HUES64 (cell line): ENCODE data around the gene CDC42BPA.

Experiments used
- H3K27ac ChIP-seq: 2 replicates; pipeline ENCODE4 v1.7.0; 2013; ENCODE audit warnings: low read depth, low read length, inconsistent platforms
- H3K27me3 ChIP-seq: 2 replicates; pipeline ENCODE4 v1.6.1; 2013; ENCODE audit warnings: mild to moderate bottlenecking, low read length; ENCODE audit not compliant: insufficient read depth
- H3K36me3 ChIP-seq: 2 replicates; pipeline ENCODE4 v1.6.1; 2013; ENCODE audit warnings: mild to moderate bottlenecking, low read length; ENCODE audit not compliant: insufficient read depth
- H3K4me1 ChIP-seq: 2 replicates; pipeline ENCODE4 v1.6.1; 2013; ENCODE audit warnings: mild to moderate bottlenecking, low read length, moderate library complexity; ENCODE audit not compliant: insufficient read depth
- H3K4me3 ChIP-seq: 2 replicates; pipeline ENCODE4 v1.5.1; 2013; ENCODE audit warnings: mild to moderate bottlenecking, low read length, moderate library complexity
- H3K9ac ChIP-seq: 2 replicates; pipeline ENCODE4 v1.6.1; 2013; ENCODE audit warnings: mild to moderate bottlenecking, low read depth, low read length
- H3K9me3 ChIP-seq: 2 replicates; pipeline ENCODE4 v1.6.1; 2013; ENCODE audit warnings: low read depth, low read length; ENCODE audit not compliant: insufficient read depth
- WGBS: fragments of 150-250, 120-280 bp; methylation state at CpG from one replicate; pipeline ENCODE4 v1.1.7; 2013; ENCODE audit warnings: missing lambda C conversion rate; 5-methylcytosine and 5-hydroxymethylcytosine counted together

Gene CDC42BPA

GRCh38 chr1:227330279-227331076, 12.2 kb upstream of the CDC42BPA start:
- no peaks in the 10 kb centered on the region for H3K36me3 ChIP-seq
- H3K27ac ChIP-seq, result no peak overlapping the region
- peaks cover 3% of the 10 kb centered on the region; the same call in 1 of the 2 replicates for H3K27me3 ChIP-seq
- WGBS, result 89% methylated on average over 8 of the region's 8 CpGs
- no peak overlapping the region for H3K4me3 ChIP-seq
- peaks cover 5% of the 10 kb centered on the region; the same call in 1 of the 2 replicates for H3K4me1 ChIP-seq
- H3K9ac ChIP-seq, result no peak overlapping the region
- peaks cover 13% of the 10 kb centered on the region; the same call in 1 of the 2 replicates for H3K9me3 ChIP-seq

GRCh38 chr1:227328405-227329019, 10.2 kb upstream of the CDC42BPA start:
- WGBS, result 89% methylated on average over 6 of the region's 6 CpGs
- H3K36me3 ChIP-seq, result no peaks in the 10 kb centered on the region
- H3K9ac ChIP-seq, result no peak overlapping the region
- no peak overlapping the region for H3K27ac ChIP-seq
- H3K27me3 ChIP-seq, result no peaks in the 10 kb centered on the region
- H3K4me3 ChIP-seq, result no peak overlapping the region
- peaks cover 5% of the 10 kb centered on the region; the same call in 1 of the 2 replicates for H3K4me1 ChIP-seq
- H3K9me3 ChIP-seq, result peaks cover 9% of the 10 kb centered on the region; the same call in 1 of the 2 replicates

- H3K9me3 ChIP-seq, result no peaks in the 10 kb centered on the region
- H3K4me3 ChIP-seq, result no peak overlapping the region
- peaks cover 10% of the 10 kb centered on the region; the same call in 1 of the 2 replicates for H3K4me1 ChIP-seq
- no peak overlapping the region for H3K27ac ChIP-seq
- no peak overlapping the region for H3K9ac ChIP-seq
- 95% methylated on average over 3 of the region's 3 CpGs for WGBS
- no peaks in the 10 kb centered on the region for H3K36me3 ChIP-seq
- H3K27me3 ChIP-seq, result no peaks in the 10 kb centered on the region
These were observed 6.9 kb upstream of the CDC42BPA start for GRCh38 chr1:227325156-227325555.

- no peak overlapping the region for H3K9ac ChIP-seq
- H3K27ac ChIP-seq, result no peak overlapping the region
These were observed 5.6 kb upstream of the CDC42BPA start for GRCh38 chr1:227323967-227324268.

GRCh38 chr1:227323171-227323966, 5.1 kb upstream of the CDC42BPA start:
- H3K4me3 ChIP-seq, result no peak overlapping the region
- no peaks in the 10 kb centered on the region for H3K27me3 ChIP-seq
- peaks cover 15% of the 10 kb centered on the region for H3K4me1 ChIP-seq
- H3K27ac ChIP-seq, result no peak overlapping the region
- no peak overlapping the region for H3K9ac ChIP-seq
- no peaks in the 10 kb centered on the region for H3K36me3 ChIP-seq
- WGBS, result 90% methylated on average over 9 of the region's 9 CpGs
- no peaks in the 10 kb centered on the region for H3K9me3 ChIP-seq

More at GRCh38 chr1:227323967-227324268, 5.6 kb upstream of the CDC42BPA start:
- Histone ChIP-seq H3K9me3 (no peaks in the 10 kb centered on the region), H3K4me3 (no peak overlapping the region), H3K27me3 (no peaks in the 10 kb centered on the region), H3K36me3 (no peaks in the 10 kb centered on the region), H3K4me1 (peaks cover 18% of the 10 kb centered on the region)

- Histone ChIP-seq H3K27me3 (no peaks in the 10 kb centered on the region), H3K4me3 (no peak overlapping the region), H3K4me1 (peaks cover 15% of the 10 kb centered on the region), H3K9ac (no peak overlapping the region), H3K27ac (no peak overlapping the region), H3K9me3 (no peaks in the 10 kb centered on the region), H3K36me3 (no peaks in the 10 kb centered on the region)
- 84% methylated on average over 4 of the region's 4 CpGs for WGBS
These were observed 4.1 kb upstream of the CDC42BPA start for GRCh38 chr1:227322376-227322775.

GRCh38 chr1:227321035-227321434, 2.7 kb upstream of the CDC42BPA start:
- Histone ChIP-seq H3K9me3 (no peaks in the 10 kb centered on the region), H3K27me3 (no peaks in the 10 kb centered on the region), H3K4me1 (peaks cover 15% of the 10 kb centered on the region), H3K9ac (no peak overlapping the region), H3K4me3 (no peak overlapping the region), H3K36me3 (no peaks in the 10 kb centered on the region), H3K27ac (no peak overlapping the region)
- WGBS, result 98% methylated on average over 2 of the region's 2 CpGs

GRCh38 chr1:227320476-227320875, 2.2 kb upstream of the CDC42BPA start:
- H3K27me3 ChIP-seq, result no peaks in the 10 kb centered on the region
- no peak overlapping the region for H3K4me3 ChIP-seq
- H3K9me3 ChIP-seq, result no peaks in the 10 kb centered on the region
- peaks cover 17% of the 10 kb centered on the region for H3K4me1 ChIP-seq
- H3K27ac ChIP-seq, result no peak overlapping the region
- no peak overlapping the region for H3K9ac ChIP-seq
- H3K36me3 ChIP-seq, result no peaks in the 10 kb centered on the region
- 83% methylated on average over 4 of the region's 4 CpGs for WGBS

- H3K27ac ChIP-seq, result peak overlapping the region; percentile 88
- no peaks in the 10 kb centered on the region for H3K36me3 ChIP-seq
- H3K9ac ChIP-seq, result peak overlapping the region; percentile 92
- WGBS, result 4% methylated on average over 30 of the region's 30 CpGs
- H3K9me3 ChIP-seq, result no peaks in the 10 kb centered on the region
- H3K4me1 ChIP-seq, result peaks cover 31% of the 10 kb centered on the region
- H3K27me3 ChIP-seq, result no peaks in the 10 kb centered on the region
- H3K4me3 ChIP-seq, result peak overlapping the region; percentile 96
These were observed 738 bp upstream of the CDC42BPA start for GRCh38 chr1:227318853-227319607.

GRCh38 chr1:227317523-227318015, 723 bp downstream of the CDC42BPA start:
- under 1% methylated on average over 30 of the region's 30 CpGs for WGBS
- H3K9ac ChIP-seq, result peak overlapping the region; percentile 92
- H3K4me3 ChIP-seq, result peak overlapping the region; percentile 96
- no peaks in the 10 kb centered on the region for H3K36me3 ChIP-seq
- peak overlapping the region; percentile 88 for H3K27ac ChIP-seq
- H3K27me3 ChIP-seq, result no peaks in the 10 kb centered on the region
- H3K4me1 ChIP-seq, result peaks cover 42% of the 10 kb centered on the region
- H3K9me3 ChIP-seq, result no peaks in the 10 kb centered on the region
